Vagina (tissue), 2 donors: ENCODE results near the gene KRT85.

Experiments used
- POLR2AphosphoS5 ChIP-seq, 2 donors: sonication (generic); formaldehyde crosslinking; IDR thresholded peaks; one replicate each; pipeline ENCODE4 v1.9.0; 2017; ENCODE audit warnings: antibody characterized with exemption in 2 of 2, mild to moderate bottlenecking in 2 of 2, low read depth in 1 of 2; ENCODE audit not compliant: insufficient read depth in 1 of 2
- TF ChIP-seq, protein P1 (sequence below), 3 experiments: fragments of 450-650 bp in 2 of 3; fragments of 200-600 bp in 1 of 3; sonication (generic) in 1 of 3; IDR thresholded peaks; one replicate each; pipeline ENCODE4 v1.5.1; 2017 to 2019; ENCODE audit warnings: antibody characterized with exemption in 3 of 3, mild to moderate bottlenecking in 2 of 3, moderate library complexity in 2 of 3

DNA sequence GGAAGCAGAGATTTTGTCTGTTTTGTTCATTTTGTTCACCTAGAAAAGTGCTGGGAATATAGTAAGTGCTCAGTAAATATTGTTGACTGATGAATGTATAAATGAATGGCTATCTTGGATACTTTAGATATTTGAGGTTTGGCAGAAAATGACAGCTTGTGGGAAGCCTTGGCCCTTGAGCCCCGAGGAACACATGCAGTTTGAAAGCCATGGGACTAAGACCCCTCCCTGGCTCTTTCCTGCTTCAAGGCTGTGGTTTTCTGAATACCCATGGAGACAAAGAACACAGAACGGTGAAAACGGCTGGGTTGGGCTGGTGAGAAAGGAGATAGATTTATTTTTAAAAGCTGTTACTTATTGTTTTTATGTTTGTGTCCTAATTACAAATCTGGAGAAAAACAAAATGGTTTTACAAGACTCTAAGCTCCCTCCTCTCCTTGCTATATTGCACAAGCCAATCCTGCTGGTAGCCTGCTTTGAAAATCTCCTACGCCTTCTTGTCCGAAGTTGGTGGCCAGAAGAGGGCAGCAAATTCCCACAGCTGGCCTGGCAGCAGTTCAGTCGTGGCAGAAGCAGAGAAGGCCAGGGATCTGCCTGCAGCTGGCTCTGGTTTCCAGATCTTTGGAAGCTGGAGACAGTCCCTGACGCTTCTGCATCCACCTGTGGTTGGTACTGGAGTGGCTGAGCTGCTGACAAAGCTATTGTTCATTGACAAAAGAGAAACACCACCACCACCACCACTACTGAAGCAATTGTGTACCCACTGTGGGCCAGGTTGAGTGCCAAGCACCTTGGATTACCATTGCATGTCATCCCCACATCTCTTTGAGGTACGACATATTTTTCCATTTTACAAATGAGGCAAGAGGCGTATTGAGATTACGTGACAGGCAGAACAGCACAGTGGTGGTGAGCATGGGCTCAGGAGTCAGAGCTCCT lies 5.2 kb upstream of the KRT85 start:
- TF ChIP-seq, protein P1, sequence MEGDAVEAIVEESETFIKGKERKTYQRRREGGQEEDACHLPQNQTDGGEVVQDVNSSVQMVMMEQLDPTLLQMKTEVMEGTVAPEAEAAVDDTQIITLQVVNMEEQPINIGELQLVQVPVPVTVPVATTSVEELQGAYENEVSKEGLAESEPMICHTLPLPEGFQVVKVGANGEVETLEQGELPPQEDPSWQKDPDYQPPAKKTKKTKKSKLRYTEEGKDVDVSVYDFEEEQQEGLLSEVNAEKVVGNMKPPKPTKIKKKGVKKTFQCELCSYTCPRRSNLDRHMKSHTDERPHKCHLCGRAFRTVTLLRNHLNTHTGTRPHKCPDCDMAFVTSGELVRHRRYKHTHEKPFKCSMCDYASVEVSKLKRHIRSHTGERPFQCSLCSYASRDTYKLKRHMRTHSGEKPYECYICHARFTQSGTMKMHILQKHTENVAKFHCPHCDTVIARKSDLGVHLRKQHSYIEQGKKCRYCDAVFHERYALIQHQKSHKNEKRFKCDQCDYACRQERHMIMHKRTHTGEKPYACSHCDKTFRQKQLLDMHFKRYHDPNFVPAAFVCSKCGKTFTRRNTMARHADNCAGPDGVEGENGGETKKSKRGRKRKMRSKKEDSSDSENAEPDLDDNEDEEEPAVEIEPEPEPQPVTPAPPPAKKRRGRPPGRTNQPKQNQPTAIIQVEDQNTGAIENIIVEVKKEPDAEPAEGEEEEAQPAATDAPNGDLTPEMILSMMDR (IDR thresholded peaks at IDR 0.05) = peak; percentile 53 to 77 (median 75)
- TF ChIP-seq POLR2AphosphoS5 (IDR thresholded peaks at IDR 0.05; ENCODE audit: insufficient read depth in 1 of 2, low read depth in 1 of 2) = peak in 1 of 2 donors; percentile 71
